ENCODE measurements around the gene EXT2.
A peak's percentile ranks its signal among the peaks of the same experiment; 100 is the strongest.

Gene EXT2

DNA sequence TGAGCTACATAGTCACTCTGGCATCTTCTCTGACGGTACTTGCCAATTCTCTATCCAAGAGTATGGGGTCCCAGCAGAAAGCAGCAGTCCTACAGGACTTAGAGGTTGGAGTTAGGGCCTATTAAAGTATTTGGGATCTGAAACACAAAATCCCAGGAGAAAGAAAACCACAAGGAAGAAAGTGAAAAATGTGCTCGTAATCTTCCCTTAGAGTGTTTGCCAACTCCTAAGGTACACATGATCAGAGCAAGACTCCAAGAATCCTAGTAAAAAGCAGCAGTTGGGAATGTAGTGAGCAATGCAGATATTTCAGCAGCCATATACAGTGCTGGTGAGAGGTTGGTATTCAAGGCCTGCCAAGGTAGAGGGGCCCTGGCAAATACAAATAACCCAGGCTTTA lies 71.6 kb downstream of the EXT2 start:
- DNase-seq (ENCODE audit: low spot score): no peak

DNA sequence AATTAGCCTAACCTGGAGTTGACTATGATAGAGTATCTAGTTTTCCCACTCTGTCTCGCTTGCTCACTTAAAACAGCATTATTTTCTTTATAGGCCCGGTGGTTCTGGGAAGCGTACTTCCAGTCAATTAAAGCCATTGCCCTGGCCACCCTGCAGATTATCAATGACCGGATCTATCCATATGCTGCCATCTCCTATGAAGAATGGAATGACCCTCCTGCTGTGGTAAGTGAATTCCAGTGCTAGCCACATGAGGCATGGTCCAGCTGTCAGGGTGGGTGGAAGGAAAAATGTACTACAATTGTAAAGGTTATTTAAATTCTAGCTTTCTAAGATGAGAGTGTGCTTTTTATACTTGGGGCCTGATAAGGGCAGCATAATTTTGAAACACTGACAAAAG lies 76.0 kb downstream of the EXT2 start:
- no peak for DNase-seq (ENCODE audit: low spot score)

DNA sequence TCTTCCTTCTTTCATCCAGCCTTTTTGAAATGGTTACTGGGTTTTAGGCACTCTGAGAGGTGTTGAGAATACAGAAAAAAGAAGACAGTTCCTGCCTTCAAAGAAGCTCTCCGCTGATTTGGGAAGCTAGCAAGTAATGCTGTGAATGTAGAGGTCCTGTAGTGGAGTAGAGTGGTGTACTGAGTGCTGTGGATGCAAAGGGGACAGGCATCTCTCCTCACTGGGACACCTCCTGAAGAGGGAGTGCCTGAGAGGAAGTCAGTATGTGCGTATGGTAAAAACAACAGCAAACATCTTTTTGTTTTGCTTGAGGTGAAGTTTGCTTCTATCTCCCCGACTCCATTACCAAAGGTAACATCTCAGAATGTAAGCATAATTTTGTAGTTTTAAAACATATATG lies 77.5 kb downstream of the EXT2 start:
- no peak for DNase-seq (ENCODE audit: low spot score)

DNA sequence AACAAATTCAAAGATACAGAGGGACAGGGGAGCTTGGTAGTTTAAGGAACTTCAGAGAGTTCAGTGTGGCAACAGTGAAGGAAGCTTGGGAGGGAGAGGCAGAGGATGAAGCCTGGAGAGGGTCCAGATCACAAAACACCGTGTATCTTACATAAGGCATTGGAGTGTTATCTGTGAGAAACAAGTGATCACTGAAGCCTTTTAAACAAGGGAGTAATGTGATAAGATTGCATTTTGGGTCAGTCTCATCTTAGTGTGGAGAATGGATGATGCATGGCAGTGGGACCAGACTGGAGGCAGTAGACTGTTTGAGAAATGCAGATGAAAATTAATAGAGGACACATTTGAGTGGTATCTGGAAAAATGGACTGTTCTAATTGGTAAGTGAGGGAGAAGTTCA lies 79.4 kb downstream of the EXT2 start:
- no peak for DNase-seq (ENCODE audit: low spot score)

DNA sequence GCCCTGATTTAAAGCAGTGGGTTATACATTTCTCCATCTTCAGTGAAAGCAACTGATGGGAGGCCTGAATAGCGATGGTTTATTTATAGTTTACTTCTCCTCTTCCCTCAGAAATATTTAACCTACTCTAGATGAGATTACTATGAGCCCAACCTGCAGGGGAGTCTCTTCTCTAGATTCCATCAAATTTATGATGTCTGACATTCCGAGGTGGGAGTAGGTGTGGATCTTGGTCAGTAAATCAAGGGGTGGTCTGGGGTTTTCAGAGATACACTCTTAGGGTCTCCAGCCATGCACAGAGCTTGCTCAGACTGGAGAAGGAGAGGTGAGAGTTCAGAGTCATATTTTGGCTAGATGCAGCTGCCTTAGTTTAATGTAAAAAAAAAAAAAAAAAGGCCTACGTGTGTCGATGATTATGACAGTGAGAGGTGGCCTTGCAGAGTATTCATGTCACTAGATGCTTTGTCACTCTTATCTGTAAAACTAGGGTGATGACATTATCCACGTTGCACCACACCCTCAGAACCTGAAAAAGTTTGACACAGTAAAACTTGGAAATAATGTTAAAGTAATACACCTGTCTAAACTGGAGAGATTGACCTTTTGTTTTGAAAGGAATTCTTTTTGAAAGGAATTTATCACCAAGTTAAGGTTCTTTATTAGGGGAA lies 81.2 kb downstream of the EXT2 start:
- DNase-seq (ENCODE audit: low spot score): no peak

DNA sequence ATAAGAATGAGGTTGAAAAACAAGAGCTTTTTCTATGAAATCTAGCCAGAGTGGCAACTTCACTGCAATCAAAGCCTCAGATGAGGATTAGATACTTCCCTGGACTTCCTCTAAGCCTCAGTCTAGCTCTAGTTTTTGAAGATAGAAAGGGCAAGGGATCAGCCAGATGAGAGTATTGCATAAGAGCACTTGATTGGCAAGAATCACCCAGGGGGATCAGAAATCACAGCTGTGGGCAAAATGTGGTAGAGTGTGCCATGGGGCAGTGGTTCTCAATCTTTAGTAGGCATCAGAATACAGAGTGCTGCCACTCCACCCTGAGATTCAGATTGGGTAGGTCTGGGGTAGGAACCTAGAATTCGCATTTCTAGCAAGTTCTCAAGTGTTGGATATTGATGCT lies 82.4 kb downstream of the EXT2 start:
- no peak for DNase-seq (ENCODE audit: low spot score)

DNA sequence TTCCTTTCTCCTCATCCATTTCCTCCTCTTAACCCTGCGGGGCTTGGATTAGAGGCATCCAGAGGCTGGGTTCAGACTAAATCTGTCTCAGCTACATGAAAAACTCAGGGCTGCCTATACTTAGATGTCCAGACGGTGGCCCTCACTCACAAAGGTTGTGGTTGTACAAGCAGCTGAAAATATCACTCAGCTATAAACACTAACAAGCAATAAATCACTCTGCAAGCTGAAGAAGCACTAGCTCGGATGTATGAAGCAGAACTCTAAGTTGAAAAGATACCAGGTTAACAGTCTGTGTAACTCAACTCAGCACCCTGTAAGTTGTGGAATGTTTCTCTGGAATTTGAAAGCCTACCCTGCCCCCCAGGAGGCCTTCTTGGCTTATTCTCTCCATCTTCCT lies 82.9 kb downstream of the EXT2 start:
- no peak for DNase-seq (ENCODE audit: low spot score)

DNA sequence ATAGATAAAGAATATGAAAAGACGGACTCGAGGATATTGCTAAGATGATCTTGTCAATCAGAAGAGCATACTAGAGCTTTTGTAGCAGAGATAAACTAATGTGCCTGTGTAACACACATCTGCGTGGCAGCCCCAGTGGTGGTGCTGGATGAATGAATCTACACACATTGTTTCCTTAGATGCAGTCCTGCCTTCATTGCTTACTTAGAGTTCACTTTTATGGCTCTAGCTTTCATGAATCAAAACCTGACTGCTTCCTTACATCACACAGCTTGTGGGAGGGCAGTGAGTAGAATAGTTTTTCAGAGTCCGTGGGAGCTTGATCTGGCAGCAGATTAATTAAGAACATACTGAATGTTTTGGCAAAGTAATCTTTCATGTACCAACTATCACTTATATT lies 83.7 kb downstream of the EXT2 start:
- DNase-seq (ENCODE audit: low spot score): peak; percentile 31

DNA sequence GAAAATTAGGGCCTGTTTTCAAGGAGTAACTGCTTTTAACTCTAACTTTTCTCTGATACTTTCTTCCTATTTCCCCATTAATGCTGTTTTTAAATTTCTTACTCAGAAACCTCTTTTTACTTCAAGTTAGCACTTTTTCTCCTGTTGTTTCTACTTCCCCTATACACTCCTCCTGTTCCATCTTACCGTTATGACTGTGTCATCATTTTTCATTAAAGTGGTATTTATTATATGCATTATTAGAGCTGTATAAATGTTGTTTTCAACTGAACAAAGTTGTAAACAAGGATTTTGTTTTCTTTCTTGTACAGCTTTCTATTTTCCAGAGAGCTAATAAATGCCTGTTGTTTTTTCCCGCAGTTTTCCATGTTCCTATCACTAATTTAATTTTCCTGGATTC lies 84.6 kb downstream of the EXT2 start:
- DNase-seq (ENCODE audit: low spot score): no peak

DNA sequence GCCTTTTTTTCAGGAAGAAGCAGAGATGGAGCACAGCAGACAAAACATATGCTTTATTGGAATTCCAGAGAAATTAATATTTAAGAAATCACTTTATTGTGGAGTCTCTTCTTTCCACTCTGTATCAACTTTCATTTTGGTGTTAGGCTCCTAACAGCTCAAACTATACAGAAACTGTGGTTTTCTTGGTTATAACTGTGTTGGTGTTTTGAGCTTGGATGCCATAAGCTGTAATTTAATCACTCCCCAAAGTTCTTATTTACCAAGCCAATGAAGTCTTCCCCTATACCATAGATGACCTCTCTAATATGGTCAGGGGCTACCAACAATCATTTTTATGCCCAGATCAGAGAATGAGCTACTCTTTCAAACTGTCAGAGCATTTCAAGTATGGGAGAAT lies 90.0 kb downstream of the EXT2 start:
- DNase-seq (ENCODE audit: low spot score): no peak

DNA sequence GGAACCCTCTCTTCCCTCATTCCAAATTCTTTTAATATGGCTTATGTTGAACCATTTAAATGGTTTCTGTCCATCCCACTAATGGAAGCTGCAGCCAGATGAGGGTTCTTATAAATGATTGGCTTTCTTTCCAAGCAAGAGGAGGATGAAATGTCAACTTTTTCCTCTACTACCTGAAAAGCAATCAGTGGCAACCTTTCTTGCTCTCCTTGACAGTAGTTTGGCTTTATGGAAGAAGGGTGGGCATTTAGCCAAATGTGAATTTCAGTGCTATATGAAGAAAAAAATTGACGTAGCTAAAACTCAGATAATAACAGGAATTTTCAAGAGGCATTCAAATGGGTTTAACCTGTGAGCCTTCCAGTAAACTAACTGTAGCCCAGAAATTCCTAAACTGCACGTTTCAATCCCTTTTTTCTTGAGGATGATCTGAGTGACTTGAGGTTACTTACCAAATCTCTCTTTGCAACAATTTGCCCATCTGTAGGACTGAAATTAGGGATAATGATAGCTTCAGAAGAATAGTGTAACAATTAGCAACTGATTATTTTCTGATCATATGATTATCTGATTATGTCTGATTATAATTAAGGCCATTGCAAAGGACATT lies 90.9 kb downstream of the EXT2 start:
- DNase-seq (ENCODE audit: low spot score): no peak

DNA sequence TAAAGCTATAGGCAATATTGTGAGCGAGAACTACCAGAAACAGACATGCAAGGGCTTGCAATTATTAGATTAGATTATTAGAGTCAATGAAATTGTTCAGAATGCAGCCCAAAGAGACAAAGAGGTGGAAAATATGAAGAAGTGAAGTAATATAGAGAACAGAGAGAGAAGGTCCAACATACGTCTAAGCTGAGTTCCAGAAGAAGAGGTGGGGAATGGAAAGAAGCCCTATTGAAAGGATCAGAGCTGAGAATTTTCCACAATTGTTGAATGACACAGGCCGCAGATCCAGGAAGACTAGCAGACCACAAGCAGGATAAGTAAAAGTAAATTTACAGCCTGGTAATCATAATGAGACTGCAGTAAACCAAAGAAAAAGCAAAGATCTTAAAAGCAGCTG lies 93.2 kb downstream of the EXT2 start:
- DNase-seq (ENCODE audit: low spot score): no peak

DNA sequence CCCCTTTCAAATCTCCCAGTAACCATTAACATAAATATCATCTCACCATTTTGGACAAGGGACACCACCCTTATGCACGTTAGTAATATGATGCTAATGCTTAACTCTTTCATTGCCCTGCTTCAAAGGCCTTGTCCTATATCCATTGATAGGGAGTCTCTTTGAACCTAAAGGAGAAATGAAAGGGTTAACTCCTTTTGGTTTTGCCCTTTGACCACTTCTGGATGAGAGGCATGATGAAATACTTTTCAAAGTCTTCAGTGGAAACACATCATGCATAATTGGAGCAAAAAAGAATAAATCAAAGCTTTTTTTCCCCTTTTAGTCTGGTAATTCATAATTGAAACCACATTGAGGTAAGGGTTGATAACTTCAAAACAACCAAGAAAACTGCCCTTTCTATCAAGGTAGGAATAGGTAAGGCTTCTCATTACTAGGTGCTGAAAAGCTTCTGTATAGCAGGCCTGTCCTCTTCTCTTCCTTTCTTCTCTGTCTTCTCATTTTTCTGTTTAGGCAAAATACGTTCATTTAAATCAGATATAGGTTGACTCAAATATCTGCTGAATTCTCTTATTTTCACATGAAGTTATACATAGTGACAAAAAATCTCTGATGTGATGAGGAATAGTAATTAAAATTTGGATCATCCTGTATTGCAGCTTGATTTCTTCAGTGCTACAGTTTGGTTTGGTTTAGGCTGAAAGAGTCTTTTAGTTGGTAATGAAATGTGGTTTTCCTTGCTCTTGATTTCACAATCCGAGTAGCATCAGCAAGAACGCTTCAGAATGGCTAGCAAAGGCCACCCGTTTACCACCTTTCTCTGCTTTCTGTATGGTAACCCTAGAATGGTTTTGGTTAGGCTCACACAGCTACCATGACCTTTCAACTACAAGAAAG lies 94.8 kb downstream of the EXT2 start:
- no peak for DNase-seq (ENCODE audit: low spot score)

DNA sequence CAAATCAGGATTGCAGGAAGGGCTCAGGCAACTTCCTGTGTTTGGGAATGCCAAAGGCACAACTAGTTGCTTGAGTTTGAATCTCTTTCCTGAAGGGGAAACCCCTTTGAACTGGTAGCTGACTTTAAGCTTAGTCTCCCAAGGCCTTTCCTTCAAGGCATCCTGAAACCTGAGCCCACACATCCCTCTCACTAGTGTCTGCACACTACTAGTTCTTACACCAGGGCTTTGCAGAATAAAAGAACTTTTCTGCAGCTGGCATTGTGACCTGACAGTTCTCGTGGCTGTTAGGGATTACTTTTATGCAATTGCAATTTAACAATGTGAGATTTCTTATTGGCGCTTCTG lies 95.4 kb downstream of the EXT2 start:
- DNase-seq (ENCODE audit: low spot score): no peak

DNA sequence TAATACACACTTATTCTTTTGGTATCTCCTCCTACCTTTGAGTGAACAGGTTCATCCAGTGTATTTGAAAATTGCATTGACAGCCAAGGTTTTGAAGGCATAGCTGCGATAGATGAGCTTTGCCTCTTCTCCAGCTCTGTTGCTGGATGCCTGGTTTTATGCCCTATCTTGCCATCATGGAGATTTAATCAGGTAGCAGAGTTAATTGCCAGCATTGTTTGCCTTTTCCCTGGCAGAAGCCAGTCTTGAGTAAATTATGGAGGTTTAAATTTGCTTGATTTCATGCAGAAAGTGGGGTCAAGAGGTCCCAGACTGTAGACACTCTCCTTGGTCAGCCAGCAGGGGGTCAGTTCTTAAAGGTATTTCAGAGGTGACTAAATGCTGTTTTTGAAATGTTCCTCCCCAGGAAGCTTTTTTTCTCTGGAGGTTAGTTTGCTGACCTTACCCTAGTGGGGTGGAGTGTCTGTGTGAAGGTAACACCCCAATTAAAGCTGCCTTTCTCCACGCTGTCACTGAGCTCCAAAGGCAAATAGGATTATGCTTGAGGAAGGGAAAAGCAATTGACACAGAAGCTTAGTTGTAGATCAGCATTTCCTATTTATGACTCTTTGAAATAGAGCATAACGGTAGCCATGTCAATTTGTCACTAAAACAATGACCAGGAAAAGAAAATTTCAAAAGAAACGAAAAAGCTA lies 96.0 kb downstream of the EXT2 start:
- no peak for DNase-seq (ENCODE audit: low spot score)

DNA sequence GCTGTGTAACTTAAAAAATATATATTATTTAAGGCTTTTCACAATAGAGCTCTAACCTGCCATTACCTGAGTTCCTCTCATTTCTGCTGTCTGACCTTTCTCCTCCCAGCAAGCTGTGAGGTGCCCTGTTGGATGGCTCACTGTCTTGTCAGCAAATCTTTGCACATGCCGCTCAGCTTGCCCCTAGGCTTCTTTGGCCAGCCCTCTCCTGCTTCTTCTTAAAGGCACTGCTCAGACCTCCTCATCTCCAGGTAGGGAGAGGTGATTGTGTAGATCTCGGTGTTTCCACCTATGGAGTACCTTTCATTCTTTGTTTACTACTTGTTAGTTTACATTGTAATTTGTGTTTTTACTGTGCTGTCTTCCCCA lies 96.5 kb downstream of the EXT2 start:
- no peak for DNase-seq (ENCODE audit: low spot score)

DNA sequence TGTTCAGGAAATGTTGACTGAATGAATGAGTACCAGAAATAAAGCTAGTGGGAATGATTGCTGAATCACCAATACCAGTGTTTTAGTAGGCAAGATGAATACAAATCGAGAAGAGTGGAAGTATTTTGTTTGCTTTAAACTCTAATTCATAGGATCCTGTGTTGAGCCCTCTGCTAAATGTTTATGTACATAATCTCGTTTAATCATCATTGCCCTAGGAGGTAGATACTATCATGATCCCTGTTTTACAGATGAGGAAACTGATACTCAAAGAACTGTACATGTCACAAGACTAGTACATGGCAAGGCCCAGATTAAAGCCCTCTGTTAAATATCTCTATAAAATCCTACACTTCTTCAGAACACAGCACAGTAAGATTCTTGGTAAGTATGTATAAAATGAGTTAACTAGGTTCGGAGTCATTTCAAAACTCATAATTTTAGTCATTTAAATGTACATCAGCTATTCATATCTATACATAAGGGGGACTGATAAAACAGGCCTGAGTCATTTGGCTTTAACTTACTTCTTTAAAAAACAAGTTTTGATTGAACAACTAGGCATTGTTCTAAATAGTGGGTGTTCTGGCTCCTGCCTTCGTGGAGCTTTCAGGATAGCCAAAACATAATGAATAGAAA lies 97.1 kb downstream of the EXT2 start:
- DNase-seq (ENCODE audit: low spot score): no peak

DNA sequence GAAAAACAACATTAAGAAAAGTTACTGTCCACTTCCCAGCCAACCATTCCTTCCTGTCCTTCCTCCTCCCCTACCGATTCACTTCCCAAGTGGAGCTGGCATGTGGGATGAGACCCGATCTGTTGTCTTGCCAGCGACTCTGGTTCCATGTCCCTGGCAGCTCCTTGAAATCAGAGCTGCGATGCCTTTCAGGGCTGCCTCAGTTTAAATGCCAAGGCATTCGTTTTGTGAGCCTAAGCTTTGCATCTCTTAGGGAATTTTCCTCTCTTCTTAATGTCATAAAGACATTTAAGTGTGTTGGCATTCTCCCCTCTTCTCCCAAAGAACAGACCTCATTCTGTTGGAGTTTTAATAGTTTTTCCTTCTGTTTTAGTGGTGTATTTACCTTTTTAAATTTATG lies 98.4 kb downstream of the EXT2 start:
- no peak for DNase-seq (ENCODE audit: low spot score)

DNA sequence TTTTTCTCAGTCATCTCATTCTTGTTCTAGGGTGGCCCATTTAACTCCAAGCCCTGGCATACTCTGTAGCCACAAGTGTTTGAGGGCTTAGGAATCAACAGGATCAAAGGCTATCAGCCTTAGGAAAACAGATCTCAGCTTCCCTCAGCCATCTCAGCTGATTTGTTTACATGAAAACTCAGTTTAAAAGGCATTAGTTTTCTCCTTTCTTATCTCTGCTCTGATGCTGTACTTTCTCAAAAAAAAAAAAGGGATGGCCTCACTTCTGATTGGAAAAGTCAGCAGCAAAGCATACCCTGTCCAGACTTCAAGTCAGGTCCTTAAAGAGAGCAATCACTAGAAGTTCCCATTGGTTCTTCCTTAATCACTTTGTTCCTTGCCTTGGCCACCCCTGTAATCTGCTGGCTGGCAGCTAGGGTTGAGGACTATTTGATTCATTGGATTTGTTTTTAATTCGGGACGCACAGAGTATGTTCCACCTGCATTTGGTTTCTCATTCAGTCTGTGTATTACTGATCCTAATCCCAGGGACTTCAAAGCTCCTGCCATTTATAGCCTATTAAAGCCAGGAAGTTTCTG lies 102.8 kb downstream of the EXT2 start:
- no peak for DNase-seq (ENCODE audit: low spot score)

DNA sequence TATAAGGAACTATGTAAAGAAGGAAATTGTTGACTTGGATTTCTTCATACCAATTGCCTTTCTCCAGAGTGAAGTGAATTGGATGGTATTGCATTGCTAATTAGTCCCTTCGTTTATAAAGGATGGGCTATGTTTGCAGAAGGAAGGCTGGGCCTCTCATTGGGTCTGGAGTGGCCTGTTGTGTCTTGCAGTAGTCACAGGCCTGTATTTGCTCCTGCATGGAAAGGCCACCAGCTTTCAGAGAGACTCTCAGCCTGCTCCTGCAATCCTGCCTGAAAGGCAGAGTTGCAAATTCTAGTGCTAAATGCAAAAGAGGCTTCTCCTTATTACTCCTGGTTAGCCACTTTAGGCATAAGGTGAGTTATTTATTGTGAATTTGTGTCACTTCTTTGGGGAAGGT lies 103.8 kb downstream of the EXT2 start:
- no peak for DNase-seq (ENCODE audit: low spot score)

DNA sequence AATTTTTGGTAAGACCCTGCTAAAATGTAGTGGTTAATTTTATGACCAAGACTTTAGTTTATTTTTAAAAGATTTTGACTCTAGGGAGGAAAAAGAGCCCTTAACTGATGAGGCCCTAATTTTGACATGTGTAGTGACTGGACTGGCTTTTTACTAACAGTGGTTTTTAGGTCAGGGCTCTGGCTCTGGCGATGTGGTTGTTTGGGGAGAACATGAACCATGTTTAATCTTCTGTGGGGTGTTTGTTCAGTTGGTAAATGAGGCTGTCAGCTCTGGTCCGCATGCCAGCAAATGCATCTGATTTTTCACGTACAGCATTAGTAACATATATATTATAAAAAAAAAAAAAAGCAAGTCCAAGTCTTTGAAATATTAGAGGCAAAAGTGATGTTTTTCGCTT lies 104.3 kb downstream of the EXT2 start:
- no peak for DNase-seq (ENCODE audit: low spot score)
